Endodermal cell (in vitro differentiated cells): Measurements from ENCODE around the gene SERPINE1. TPM values are rescaled to one million over a fixed set of nuclear protein-coding genes. Genes with fewer than 3 reads are reported as not detected.
A peak's percentile ranks its signal among the peaks of the same experiment; 100 is the strongest.

Experiments
- DNase-seq: peaks from one replicate; pipeline ENCODE4 v3.0.0-alpha.2; 2017
- H3K27ac ChIP-seq: 2 replicates; pipeline ENCODE4 v1.5.1; 2013; ENCODE audit warnings: mild to moderate bottlenecking, low read depth, low read length, moderate library complexity
- H3K27me3 ChIP-seq: 2 replicates; pipeline ENCODE4 v1.6.1; 2013; ENCODE audit warnings: mild to moderate bottlenecking, low read length, moderate library complexity; ENCODE audit not compliant: insufficient read depth, control insufficient read depth, poor library complexity, severe bottlenecking
- H3K36me3 ChIP-seq: 2 replicates; pipeline ENCODE4 v1.7.0; 2013; ENCODE audit warnings: mild to moderate bottlenecking, low read length, moderate library complexity; ENCODE audit not compliant: control insufficient read depth, insufficient read depth
- H3K4me1 ChIP-seq: one replicate; pipeline ENCODE4 v1.7.0; 2013; ENCODE audit warnings: low read length; ENCODE audit not compliant: control insufficient read depth, insufficient read depth
- H3K4me3 ChIP-seq: 2 replicates; pipeline ENCODE4 v1.5.1; 2013; ENCODE audit warnings: mild to moderate bottlenecking, low read length, moderate library complexity
- H3K9ac ChIP-seq: 2 replicates; pipeline ENCODE4 v1.6.1; 2013; ENCODE audit warnings: mild to moderate bottlenecking, low read length, moderate library complexity; ENCODE audit not compliant: poor library complexity, severe bottlenecking; ENCODE audit errors: extremely low read depth
- H3K9me3 ChIP-seq: 2 replicates; pipeline ENCODE4 v1.6.1; 2013; ENCODE audit warnings: mild to moderate bottlenecking, low read length, moderate library complexity; ENCODE audit not compliant: control insufficient read depth
- H3K27ac Mint-ChIP-seq: 2 replicates; pipeline ENCODE4 v1.8.0; 2020; ENCODE audit warnings: mixed read lengths
- H3K27me3 Mint-ChIP-seq: 2 replicates; pipeline ENCODE4 v1.8.0; 2021; ENCODE audit warnings: mild to moderate bottlenecking, mixed read lengths; ENCODE audit not compliant: insufficient read depth
- H3K36me3 Mint-ChIP-seq: 2 replicates; pipeline ENCODE4 v1.8.0; 2020; ENCODE audit warnings: low read depth, mixed read lengths
- H3K4me1 Mint-ChIP-seq: 2 replicates; pipeline ENCODE4 v1.8.0; 2020; ENCODE audit warnings: mixed read lengths
- H3K4me3 Mint-ChIP-seq: 2 replicates; pipeline ENCODE4 v1.8.0; 2020; ENCODE audit warnings: mild to moderate bottlenecking, moderate library complexity, mixed read lengths
- H3K9me3 Mint-ChIP-seq: 2 replicates; pipeline ENCODE4 v1.8.0; 2020; ENCODE audit warnings: mild to moderate bottlenecking, mixed read lengths
- CTCF ChIP-seq: fragments of 200-600 bp; sonication (generic); conservative IDR thresholded peaks from 2 replicates; pipeline ENCODE4 v1.5.0; 2021; ENCODE audit warnings: antibody characterized with exemption, mild to moderate bottlenecking
- WGBS, 2 experiments: methylation state at CpG; one replicate each; pipeline versions ENCODE4 v1.1.5 to v1.1.7; 2013; ENCODE audit warnings: missing lambda C conversion rate in 2 of 2, mixed read lengths in 1 of 2; ENCODE audit not compliant: insufficient coverage in 1 of 2, insufficient read length in 1 of 2; 5-methylcytosine and 5-hydroxymethylcytosine counted together
- total RNA-seq, 2 donors: library from RNA; stranded (reverse); fragmentation: NEBNext Ultra II Directional in 1 of 2; extraction: Animal tissue kit (Norgen Biotek cat#: 25700) in 1 of 2; gene quantifications; 2 replicates in 1 of 2; 3 replicates in 1 of 2; pipeline ENCODE4 v1.2.1, GENCODE V29; 2021

SERPINE1 gene
- total RNA-seq, 2 donors from 2014 or later, result 0.89 to 4.9 TPM

- Histone ChIP-seq H3K27me3 (peaks cover 91% of the 10 kb centered on the region), H3K27ac (no peak overlapping the region), H3K9ac (no peak overlapping the region), H3K9me3 (no peaks in the 10 kb centered on the region), H3K4me1 (peaks cover 3% of the 10 kb centered on the region), H3K4me3 (no peak overlapping the region), H3K36me3 (no peaks in the 10 kb centered on the region)
- no peak for TF ChIP-seq CTCF
- peaks cover 100% of the 10 kb centered on the region for H3K27me3 Mint-ChIP-seq
- H3K9me3 Mint-ChIP-seq, result peaks cover 2% of the 10 kb centered on the region
- peak overlapping the region; percentile 39 for H3K4me3 Mint-ChIP-seq
- H3K4me1 Mint-ChIP-seq, result peaks cover 14% of the 10 kb centered on the region
- DNase-seq, result peak; percentile 94
- peaks cover 2% of the 10 kb centered on the region for H3K36me3 Mint-ChIP-seq
- no peak overlapping the region for H3K27ac Mint-ChIP-seq
- 22 to 24% methylated on average over 12 to 16 of the region's 16 CpGs for WGBS, 2 experiments
Observed at GRCh38 chr7:101173752-101174244, 46.9 kb downstream of the SERPINE1 start.

GRCh38 chr7:101174322-101174854 is 47.5 kb downstream of the SERPINE1 start:
- Histone ChIP-seq H3K9ac (no peak overlapping the region), H3K9me3 (no peaks in the 10 kb centered on the region), H3K27me3 (peaks cover 91% of the 10 kb centered on the region), H3K4me3 (no peak overlapping the region), H3K36me3 (no peaks in the 10 kb centered on the region), H3K27ac (no peak overlapping the region), H3K4me1 (peaks cover 3% of the 10 kb centered on the region)
- Mint-ChIP-seq H3K4me3 (peak overlapping the region; percentile 39), H3K27me3 (peaks cover 100% of the 10 kb centered on the region), H3K36me3 (peaks cover 2% of the 10 kb centered on the region), H3K9me3 (peaks cover 2% of the 10 kb centered on the region), H3K4me1 (peaks cover 14% of the 10 kb centered on the region), H3K27ac (no peak overlapping the region)
- TF ChIP-seq CTCF, result no peak
- 35 to 44% methylated on average over 25 to 27 of the region's 28 CpGs for WGBS, 2 experiments
- DNase-seq, result peak; percentile 77

GRCh38 chr7:101175664-101176063 is 48.8 kb downstream of the SERPINE1 start:
- H3K36me3 ChIP-seq, result no peaks in the 10 kb centered on the region
- no peak overlapping the region for H3K4me3 ChIP-seq
- no peaks in the 10 kb centered on the region for H3K9me3 ChIP-seq
- Mint-ChIP-seq H3K4me1 (peaks cover 14% of the 10 kb centered on the region), H3K9me3 (peaks cover 2% of the 10 kb centered on the region), H3K27me3 (peaks cover 100% of the 10 kb centered on the region), H3K27ac (no peak overlapping the region), H3K36me3 (peaks cover 2% of the 10 kb centered on the region), H3K4me3 (no peak overlapping the region)
- H3K4me1 ChIP-seq, result no peaks in the 10 kb centered on the region
- no peak overlapping the region for H3K27ac ChIP-seq
- 60% methylated on average over 3 of the region's 3 CpGs; no CpG with 5 or more reads in 1 of the 2 experiments for whole genome bisulfite sequencing, 2 experiments
- H3K27me3 ChIP-seq, result peaks cover 91% of the 10 kb centered on the region
- H3K9ac ChIP-seq, result no peak overlapping the region
- no peak for TF ChIP-seq CTCF
- DNase-seq, result no peak
